T-helper 2 cell treated with Interferon-gamma antibody and Interleukin-4, amounts not matched to agents 5 μg/mL and 100 μg/mL, for 36 hours (primary cell): ENCODE measurements around the gene METTL1.

ENCODE experiments used
- DNase-seq: peaks from one replicate; pipeline ENCODE4 v3.0.0; 2021; ENCODE audit warnings: low spot score
- H3K27ac Mint-ChIP-seq: one replicate; pipeline ENCODE4 v1.8.0; 2021; ENCODE audit warnings: mild to moderate bottlenecking, mixed read lengths
- H3K27me3 Mint-ChIP-seq: one replicate; pipeline ENCODE4 v1.8.0; 2021; ENCODE audit warnings: low read depth, mixed read lengths
- H3K36me3 Mint-ChIP-seq: one replicate; pipeline ENCODE4 v1.8.0; 2021; ENCODE audit warnings: low read depth, mixed read lengths
- H3K4me1 Mint-ChIP-seq: one replicate; pipeline ENCODE4 v1.8.0; 2021; ENCODE audit warnings: low read depth, mixed read lengths
- H3K4me3 Mint-ChIP-seq: one replicate; pipeline ENCODE4 v1.8.0; 2022; ENCODE audit warnings: mild to moderate bottlenecking, moderate library complexity, mixed read lengths
- H3K9me3 Mint-ChIP-seq: one replicate; pipeline ENCODE4 v1.8.0; 2021; ENCODE audit warnings: mixed read lengths

The METTL1 gene

GRCh38 chr12:57749061-57749460, 22.8 kb downstream of the METTL1 start:
- no peak for DNase-seq
- H3K9me3 Mint-ChIP-seq: no peaks in the 10 kb centered on the region
- H3K27ac Mint-ChIP-seq: no peak overlapping the region
- H3K27me3 Mint-ChIP-seq: peaks cover 3% of the 10 kb centered on the region
- H3K4me3 Mint-ChIP-seq: no peak overlapping the region
- peaks cover 48% of the 10 kb centered on the region for H3K36me3 Mint-ChIP-seq
- peaks cover 52% of the 10 kb centered on the region for H3K4me1 Mint-ChIP-seq

- no peaks in the 10 kb centered on the region for H3K9me3 Mint-ChIP-seq
- H3K4me1 Mint-ChIP-seq: peaks cover 45% of the 10 kb centered on the region
- H3K27me3 Mint-ChIP-seq: no peaks in the 10 kb centered on the region
- H3K36me3 Mint-ChIP-seq: peaks cover 43% of the 10 kb centered on the region
- peak overlapping the region; percentile 99 for H3K27ac Mint-ChIP-seq
- peak overlapping the region; percentile 96 for H3K4me3 Mint-ChIP-seq
- no peak for DNase-seq
Measured at GRCh38 chr12:57746025-57746424, 25.9 kb downstream of the METTL1 start.

- Mint-ChIP-seq H3K4me1 (peaks cover 46% of the 10 kb centered on the region), H3K27me3 (no peaks in the 10 kb centered on the region), H3K9me3 (no peaks in the 10 kb centered on the region), H3K27ac (peak overlapping the region; percentile 99), H3K36me3 (peaks cover 44% of the 10 kb centered on the region), H3K4me3 (peak overlapping the region; percentile 96)
- DNase-seq: no peak
Measured at GRCh38 chr12:57745485-57745881, 26.4 kb downstream of the METTL1 start.

GRCh38 chr12:57744777-57745484, 27.0 kb downstream of the METTL1 start, which contains the start of gene TSPAN31:
TSS of gene TSPAN31 (plus strand) at chr12:57745039. CDS start at chr12:57745155, 116 bp downstream.
- Mint-ChIP-seq H3K9me3 (no peaks in the 10 kb centered on the region), H3K27me3 (no peaks in the 10 kb centered on the region), H3K4me3 (peak within 1 kb of the TSS; percentile 96), H3K36me3 (peaks cover 39% of the 10 kb centered on the region), H3K4me1 (peaks cover 42% of the 10 kb centered on the region), H3K27ac (peak within 1 kb of the TSS; percentile 99)
- peak; percentile 93 for DNase-seq

GRCh38 chr12:57744194-57744776, 27.6 kb downstream of the METTL1 start:
- H3K4me3 Mint-ChIP-seq: peak overlapping the region; percentile 96
- H3K4me1 Mint-ChIP-seq: peaks cover 48% of the 10 kb centered on the region
- DNase-seq: peak; percentile 68
- no peaks in the 10 kb centered on the region for H3K9me3 Mint-ChIP-seq
- peak overlapping the region; percentile 99 for H3K27ac Mint-ChIP-seq
- H3K36me3 Mint-ChIP-seq: peaks cover 40% of the 10 kb centered on the region
- H3K27me3 Mint-ChIP-seq: no peaks in the 10 kb centered on the region

- H3K36me3 Mint-ChIP-seq: peaks cover 39% of the 10 kb centered on the region
- peak overlapping the region; percentile 99 for H3K27ac Mint-ChIP-seq
- H3K4me1 Mint-ChIP-seq: peaks cover 53% of the 10 kb centered on the region
- no peaks in the 10 kb centered on the region for H3K9me3 Mint-ChIP-seq
- DNase-seq: no peak
- H3K27me3 Mint-ChIP-seq: no peaks in the 10 kb centered on the region
- peak overlapping the region; percentile 96 for H3K4me3 Mint-ChIP-seq
Measured at GRCh38 chr12:57743769-57744168, 28.1 kb downstream of the METTL1 start.

- H3K4me1 Mint-ChIP-seq: peaks cover 53% of the 10 kb centered on the region
- H3K27ac Mint-ChIP-seq: peak overlapping the region; percentile 94
- H3K36me3 Mint-ChIP-seq: peaks cover 29% of the 10 kb centered on the region
- H3K4me3 Mint-ChIP-seq: peak overlapping the region; percentile 94
- peak; percentile 74 for DNase-seq
- no peaks in the 10 kb centered on the region for H3K27me3 Mint-ChIP-seq
- H3K9me3 Mint-ChIP-seq: no peaks in the 10 kb centered on the region
Measured at GRCh38 chr12:57741844-57742738, 29.8 kb downstream of the METTL1 start.

- DNase-seq: no peak
- H3K27ac Mint-ChIP-seq: peak overlapping the region; percentile 94
- no peaks in the 10 kb centered on the region for H3K27me3 Mint-ChIP-seq
- no peaks in the 10 kb centered on the region for H3K9me3 Mint-ChIP-seq
- peaks cover 31% of the 10 kb centered on the region for H3K36me3 Mint-ChIP-seq
- H3K4me3 Mint-ChIP-seq: peak overlapping the region; percentile 94
- H3K4me1 Mint-ChIP-seq: peaks cover 53% of the 10 kb centered on the region
Measured at GRCh38 chr12:57741413-57741789, 30.5 kb downstream of the METTL1 start.

GRCh38 chr12:57740656-57741412, 31.1 kb downstream of the METTL1 start:
- Mint-ChIP-seq H3K9me3 (no peaks in the 10 kb centered on the region), H3K4me3 (peak overlapping the region; percentile 94), H3K4me1 (peaks cover 47% of the 10 kb centered on the region), H3K27ac (peak overlapping the region; percentile 94), H3K36me3 (peaks cover 28% of the 10 kb centered on the region), H3K27me3 (no peaks in the 10 kb centered on the region)
- DNase-seq: peak; percentile 72

- peaks cover 42% of the 10 kb centered on the region for H3K4me1 Mint-ChIP-seq
- peak overlapping the region; percentile 78 for H3K27ac Mint-ChIP-seq
- peak overlapping the region; percentile 94 for H3K4me3 Mint-ChIP-seq
- H3K36me3 Mint-ChIP-seq: peaks cover 25% of the 10 kb centered on the region
- no peak for DNase-seq
- no peaks in the 10 kb centered on the region for H3K27me3 Mint-ChIP-seq
- no peaks in the 10 kb centered on the region for H3K9me3 Mint-ChIP-seq
Measured at GRCh38 chr12:57739914-57740538, 31.9 kb downstream of the METTL1 start.

GRCh38 chr12:57739387-57739786, 32.5 kb downstream of the METTL1 start:
- Mint-ChIP-seq H3K27ac (peak overlapping the region; percentile 78), H3K27me3 (no peaks in the 10 kb centered on the region), H3K36me3 (peaks cover 31% of the 10 kb centered on the region), H3K9me3 (no peaks in the 10 kb centered on the region), H3K4me3 (peak overlapping the region; percentile 81), H3K4me1 (peaks cover 37% of the 10 kb centered on the region)
- no peak for DNase-seq

- DNase-seq: no peak
- H3K4me1 Mint-ChIP-seq: peaks cover 31% of the 10 kb centered on the region
- peaks cover 36% of the 10 kb centered on the region for H3K36me3 Mint-ChIP-seq
- peak within 1 kb of the TSS; percentile 78 for H3K27ac Mint-ChIP-seq
- peak within 1 kb of the TSS; percentile 81 for H3K4me3 Mint-ChIP-seq
- no peaks in the 10 kb centered on the region for H3K27me3 Mint-ChIP-seq
- H3K9me3 Mint-ChIP-seq: no peaks in the 10 kb centered on the region
Measured at GRCh38 chr12:57738661-57739237, 33.2 kb downstream of the METTL1 start, which contains the start of gene AGAP2. TSS of gene AGAP2 (minus strand) at chr12:57738742. CDS start at chr12:57738246, 496 bp downstream.
